Measurements from ENCODE around the gene PCSK1N.

DNA sequence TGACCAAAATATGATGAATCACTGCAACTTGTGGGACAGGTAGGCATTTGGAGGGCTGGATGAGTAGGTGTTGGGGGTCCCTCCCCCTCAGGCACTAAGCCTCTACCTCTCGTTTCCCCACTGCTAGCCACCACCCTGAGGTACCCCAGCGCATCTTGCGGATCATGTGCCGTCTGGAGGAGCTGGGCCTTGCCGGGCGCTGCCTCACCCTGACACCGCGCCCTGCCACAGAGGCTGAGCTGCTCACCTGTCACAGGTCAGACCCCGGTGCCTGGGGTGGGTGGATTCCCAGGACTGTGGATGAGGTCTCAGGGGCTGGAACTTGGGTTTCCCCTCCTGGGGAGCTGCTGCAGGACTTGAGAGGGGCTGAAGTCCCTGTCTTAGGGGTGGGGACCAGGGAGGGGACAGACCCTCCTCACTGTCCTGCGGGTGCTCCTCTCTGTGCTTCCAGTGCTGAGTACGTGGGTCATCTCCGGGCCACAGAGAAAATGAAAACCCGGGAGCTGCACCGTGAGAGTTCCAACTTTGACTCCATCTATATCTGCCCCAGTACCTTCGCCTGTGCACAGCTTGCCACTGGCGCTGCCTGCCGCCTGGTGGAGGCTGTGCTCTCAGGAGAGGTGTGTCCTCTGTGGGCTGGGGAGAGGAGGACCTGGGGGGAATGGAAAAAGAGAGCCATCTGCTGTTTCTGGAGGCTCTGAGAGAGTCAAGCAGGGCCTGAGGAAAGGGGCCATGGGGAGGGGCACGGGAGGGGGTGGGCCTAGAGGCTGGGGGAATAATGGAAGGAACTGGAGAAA lies 19.2 kb downstream of the PCSK1N start:
- TF ChIP-seq, protein P1, sequence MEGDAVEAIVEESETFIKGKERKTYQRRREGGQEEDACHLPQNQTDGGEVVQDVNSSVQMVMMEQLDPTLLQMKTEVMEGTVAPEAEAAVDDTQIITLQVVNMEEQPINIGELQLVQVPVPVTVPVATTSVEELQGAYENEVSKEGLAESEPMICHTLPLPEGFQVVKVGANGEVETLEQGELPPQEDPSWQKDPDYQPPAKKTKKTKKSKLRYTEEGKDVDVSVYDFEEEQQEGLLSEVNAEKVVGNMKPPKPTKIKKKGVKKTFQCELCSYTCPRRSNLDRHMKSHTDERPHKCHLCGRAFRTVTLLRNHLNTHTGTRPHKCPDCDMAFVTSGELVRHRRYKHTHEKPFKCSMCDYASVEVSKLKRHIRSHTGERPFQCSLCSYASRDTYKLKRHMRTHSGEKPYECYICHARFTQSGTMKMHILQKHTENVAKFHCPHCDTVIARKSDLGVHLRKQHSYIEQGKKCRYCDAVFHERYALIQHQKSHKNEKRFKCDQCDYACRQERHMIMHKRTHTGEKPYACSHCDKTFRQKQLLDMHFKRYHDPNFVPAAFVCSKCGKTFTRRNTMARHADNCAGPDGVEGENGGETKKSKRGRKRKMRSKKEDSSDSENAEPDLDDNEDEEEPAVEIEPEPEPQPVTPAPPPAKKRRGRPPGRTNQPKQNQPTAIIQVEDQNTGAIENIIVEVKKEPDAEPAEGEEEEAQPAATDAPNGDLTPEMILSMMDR (IDR thresholded peaks at IDR 0.05), result no peak
- TF ChIP-seq POLR2A (IDR thresholded peaks at IDR 0.05) (no peak), EP300 (IDR thresholded peaks at IDR 0.05) (no peak)

All from tibial nerve (tissue), 4 donors.